Coronary artery (tissue), 2 donors: ENCODE data around the gene VSX2.

ENCODE experiments used
- DNase-seq: peaks from one replicate; pipeline ENCODE4 v3.0.0-alpha.2; 2017; ENCODE audit warnings: low spot score
- H3K27ac ChIP-seq, 2 donors: fragments of 200-600 bp; sonication (generic); one replicate each; pipeline ENCODE4 v1.5.1; 2016 to 2019
- H3K4me3 ChIP-seq: fragments of 200-600 bp; sonication (generic); 2 replicates; pipeline ENCODE4 v1.5.1; 2016; ENCODE audit warnings: mild to moderate bottlenecking, moderate library complexity
- TF ChIP-seq, protein P1 (sequence below): fragments of 200-600 bp; sonication (generic); IDR thresholded peaks from one replicate; pipeline ENCODE4 v1.5.1; 2019; ENCODE audit warnings: antibody characterized with exemption

The VSX2 gene

DNA sequence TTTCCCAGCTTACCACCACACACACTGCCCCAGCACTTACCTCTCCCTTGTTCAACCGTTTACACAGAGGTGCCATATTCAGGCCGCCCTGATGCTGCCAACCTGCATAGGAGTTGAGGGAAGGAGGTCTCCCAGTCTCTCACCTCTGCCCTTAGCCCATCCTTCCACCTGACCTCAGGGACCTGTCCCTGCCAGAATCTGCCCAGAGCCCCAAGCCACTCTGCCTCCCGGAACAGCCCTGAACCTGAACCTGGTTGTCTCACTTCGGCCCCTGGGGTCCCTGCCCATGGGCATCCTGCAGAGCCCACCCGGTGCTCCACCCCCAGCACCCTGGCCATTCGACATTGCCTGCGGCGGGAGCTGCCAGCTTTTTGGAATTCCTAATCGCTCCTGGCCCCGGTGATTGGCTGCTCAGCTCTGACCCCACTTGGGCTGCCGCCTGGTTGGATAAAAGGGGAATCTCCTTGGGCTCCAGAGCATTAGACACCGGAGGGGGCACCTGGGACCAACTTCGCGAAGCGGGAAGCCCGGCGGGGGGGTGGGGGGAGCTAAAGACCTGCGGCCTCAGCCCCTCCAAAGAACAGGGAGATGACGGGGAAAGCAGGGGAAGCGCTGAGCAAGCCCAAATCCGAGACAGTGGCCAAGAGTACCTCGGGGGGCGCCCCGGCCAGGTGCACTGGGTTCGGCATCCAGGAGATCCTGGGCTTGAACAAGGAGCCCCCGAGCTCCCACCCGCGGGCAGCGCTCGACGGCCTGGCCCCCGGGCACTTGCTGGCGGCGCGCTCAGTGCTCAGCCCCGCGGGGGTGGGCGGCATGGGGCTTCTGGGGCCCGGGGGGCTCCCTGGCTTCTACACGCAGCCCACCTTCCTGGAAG, at the start of gene VSX2:
Gene VSX2, plus strand, starts transcription at position 476 of the 874 bp plus-strand sequence. Its CDS starts 113 bp downstream, at position 589.
- no peak for DNase-seq
- no peak within 1 kb of the TSS for H3K27ac ChIP-seq
- peak within 1 kb of the TSS; percentile 61 for H3K4me3 ChIP-seq
- TF ChIP-seq, protein P1, sequence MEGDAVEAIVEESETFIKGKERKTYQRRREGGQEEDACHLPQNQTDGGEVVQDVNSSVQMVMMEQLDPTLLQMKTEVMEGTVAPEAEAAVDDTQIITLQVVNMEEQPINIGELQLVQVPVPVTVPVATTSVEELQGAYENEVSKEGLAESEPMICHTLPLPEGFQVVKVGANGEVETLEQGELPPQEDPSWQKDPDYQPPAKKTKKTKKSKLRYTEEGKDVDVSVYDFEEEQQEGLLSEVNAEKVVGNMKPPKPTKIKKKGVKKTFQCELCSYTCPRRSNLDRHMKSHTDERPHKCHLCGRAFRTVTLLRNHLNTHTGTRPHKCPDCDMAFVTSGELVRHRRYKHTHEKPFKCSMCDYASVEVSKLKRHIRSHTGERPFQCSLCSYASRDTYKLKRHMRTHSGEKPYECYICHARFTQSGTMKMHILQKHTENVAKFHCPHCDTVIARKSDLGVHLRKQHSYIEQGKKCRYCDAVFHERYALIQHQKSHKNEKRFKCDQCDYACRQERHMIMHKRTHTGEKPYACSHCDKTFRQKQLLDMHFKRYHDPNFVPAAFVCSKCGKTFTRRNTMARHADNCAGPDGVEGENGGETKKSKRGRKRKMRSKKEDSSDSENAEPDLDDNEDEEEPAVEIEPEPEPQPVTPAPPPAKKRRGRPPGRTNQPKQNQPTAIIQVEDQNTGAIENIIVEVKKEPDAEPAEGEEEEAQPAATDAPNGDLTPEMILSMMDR = no peak

- TF ChIP-seq, protein P1 = no peak
- Histone ChIP-seq H3K27ac (no peak overlapping the region), H3K4me3 (no peak overlapping the region)
- DNase-seq = no peak
Measured at GRCh38 chr14:74190927-74191575, 48.2 kb upstream of the VSX2 start.

DNA sequence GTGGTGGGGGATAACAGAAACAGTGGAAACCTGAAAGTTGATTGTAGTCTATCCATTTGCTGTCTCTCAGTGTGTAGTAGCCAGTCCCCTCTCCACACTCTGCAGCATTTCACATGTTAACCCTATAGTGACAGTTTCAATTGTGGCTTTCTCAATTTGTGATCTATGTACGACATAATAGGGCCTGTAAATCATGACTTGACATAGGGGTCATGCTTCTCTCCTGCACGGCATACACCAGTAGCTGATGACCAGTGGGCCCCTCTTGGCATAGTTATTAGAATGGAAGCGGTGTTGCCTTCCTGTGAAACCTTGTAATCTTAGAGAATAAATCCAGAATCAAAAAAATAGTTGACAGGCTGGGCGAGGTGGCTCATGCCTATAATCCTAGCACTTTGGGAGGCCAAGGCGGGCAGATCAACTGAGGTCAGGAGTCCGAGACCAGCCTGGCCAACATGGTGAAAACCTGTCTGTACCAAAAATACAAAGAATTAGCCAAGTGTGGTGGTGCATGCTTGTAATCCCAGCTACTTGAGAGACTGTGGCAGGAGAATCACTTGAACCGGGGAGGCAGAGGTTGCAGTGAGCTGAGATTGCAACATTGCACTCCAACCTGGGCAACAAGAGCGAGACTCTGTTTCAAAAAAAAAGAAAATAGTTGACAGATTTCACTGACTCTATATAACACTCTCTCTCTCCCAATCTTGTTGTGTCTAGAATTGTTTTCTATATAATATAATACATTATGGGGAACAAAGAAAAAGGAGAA, 44.6 kb upstream of the VSX2 start:
- TF ChIP-seq, protein P1 = no peak
- H3K27ac ChIP-seq = no peak overlapping the region
- H3K4me3 ChIP-seq = no peak overlapping the region
- no peak for DNase-seq

- TF ChIP-seq, protein P1 = no peak
Measured at GRCh38 chr14:74195623-74196022, 43.6 kb upstream of the VSX2 start.

DNA sequence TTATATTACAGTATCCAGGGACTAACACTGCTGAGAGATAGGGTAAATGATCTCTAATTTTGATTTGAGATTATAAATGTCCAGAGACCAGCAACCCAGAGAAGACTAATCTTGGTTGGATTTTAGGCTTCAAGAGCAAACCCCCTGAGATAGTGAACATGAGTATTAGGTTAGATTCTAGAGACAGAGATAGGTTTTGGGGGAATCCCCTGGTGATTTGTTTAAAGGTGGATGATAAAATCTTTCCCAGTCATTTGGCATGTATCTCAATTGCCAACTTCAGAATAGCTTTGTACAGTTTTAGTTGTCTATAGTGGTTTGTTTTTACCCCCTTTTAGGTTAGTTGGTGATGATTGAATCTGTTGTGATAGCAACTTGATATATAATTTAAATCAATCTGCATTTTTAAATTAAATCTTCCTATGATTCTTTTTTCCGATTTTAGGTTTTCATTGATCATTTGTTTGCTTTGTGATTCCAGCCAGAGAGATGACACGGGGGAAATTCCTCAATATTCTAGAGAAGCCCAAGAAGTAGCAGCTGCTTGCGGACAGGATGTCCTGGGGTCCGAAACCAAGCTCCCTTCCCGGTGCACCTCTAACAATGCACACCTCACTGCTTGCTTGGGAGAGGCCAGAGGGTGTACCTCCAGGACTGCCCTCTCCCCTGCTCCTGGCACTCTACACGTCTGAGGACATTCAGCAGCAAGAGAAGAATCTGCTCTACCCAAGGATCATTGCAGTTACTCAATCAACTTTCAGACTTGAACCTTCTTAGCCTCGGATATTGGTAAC, 40.6 kb upstream of the VSX2 start:
- TF ChIP-seq, protein P1 = no peak
- no peak overlapping the region for H3K4me3 ChIP-seq
- no peak for DNase-seq
- no peak overlapping the region for H3K27ac ChIP-seq

More at GRCh38 chr14:74195623-74196022, 43.6 kb upstream of the VSX2 start:
- Histone ChIP-seq H3K27ac (no peak overlapping the region), H3K4me3 (no peak overlapping the region)
- no peak for DNase-seq

- TF ChIP-seq, protein P1 = no peak
- no peak for DNase-seq
Measured at GRCh38 chr14:74202113-74202512, 37.1 kb upstream of the VSX2 start.

More at GRCh38 chr14:74202113-74202512, 37.1 kb upstream of the VSX2 start:
- no peak overlapping the region for H3K4me3 ChIP-seq
- H3K27ac ChIP-seq = no peak overlapping the region
